Measurements from ENCODE around the gene HOXD3.

GRCh38 chr2:176109192-176109901, 47.8 kb upstream of the HOXD3 start:
- no peak for TF ChIP-seq CTCF (IDR thresholded peaks at IDR 0.05)
- no peak for TF ChIP-seq POLR2AphosphoS5 (IDR thresholded peaks at IDR 0.05)
- no peak for TF ChIP-seq POLR2A (IDR thresholded peaks at IDR 0.05)

Data from gastroesophageal sphincter (tissue), 3 donors.